ENCODE results near the gene WDPCP.
"Not testable (repeated sequence)": the region's sequence is repeated elsewhere in the genome, so short reads cannot be mapped to it uniquely, and the experiment has no call there.

WDPCP gene

DNA sequence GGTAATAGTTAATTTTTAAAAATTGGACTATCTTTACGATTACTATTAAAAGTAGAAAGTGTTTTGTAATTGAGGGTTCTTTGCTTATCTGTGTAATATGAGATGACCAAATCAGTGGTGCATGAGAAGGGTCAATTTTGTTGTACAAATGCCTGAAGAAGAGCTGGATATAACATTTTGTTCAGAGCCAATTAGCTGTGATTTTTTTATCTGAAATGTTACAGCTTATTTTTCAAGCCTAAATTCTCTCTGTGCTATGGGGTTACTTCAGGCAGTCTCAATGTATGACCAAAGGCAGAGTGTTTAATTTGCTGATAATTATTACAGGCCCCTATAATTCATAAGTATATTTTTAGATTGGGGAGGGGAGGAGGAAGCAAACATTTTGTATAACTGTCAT, 495.9 kb downstream of the WDPCP start:
- DNase-seq: no peak

GRCh38 chr2:63086687-63087086, 501.6 kb downstream of the WDPCP start:
- no peak for DNase-seq

GRCh38 chr2:63081404-63081803, 506.9 kb downstream of the WDPCP start:
- DNase-seq: no peak

DNA sequence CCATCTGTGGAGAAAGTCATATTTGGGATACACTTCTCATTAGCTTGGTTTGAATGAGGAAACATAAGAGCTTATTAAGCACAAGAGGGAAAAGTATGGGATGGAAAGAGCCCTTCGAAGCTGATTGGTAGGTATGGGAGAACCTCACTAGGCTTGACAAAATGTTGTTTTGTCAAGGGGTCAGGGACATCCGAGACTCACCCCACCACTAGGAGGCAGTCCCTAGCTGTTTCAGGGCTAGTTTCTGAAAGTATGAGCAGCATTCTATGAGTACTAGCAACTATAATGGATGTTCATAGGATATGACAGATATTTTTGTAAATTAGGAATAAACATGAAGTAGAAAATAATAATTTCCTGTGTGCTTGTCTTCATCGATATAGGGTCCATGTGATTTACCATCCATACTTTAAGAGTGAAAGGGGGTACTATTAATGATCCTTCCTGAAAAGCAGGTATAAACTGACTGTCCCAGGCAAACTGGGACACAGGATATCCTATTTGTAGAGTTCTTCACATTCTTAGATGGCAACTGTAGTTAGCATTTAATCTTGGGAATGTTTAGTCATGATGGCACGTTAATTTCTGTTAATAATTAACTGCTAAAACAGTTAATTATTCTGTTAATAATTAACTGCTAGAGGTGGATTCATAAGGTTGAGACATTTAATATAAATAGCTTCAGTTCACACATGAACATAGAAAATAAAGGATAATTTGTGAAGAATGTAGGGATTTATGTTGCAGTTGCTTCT, 509.2 kb downstream of the WDPCP start:
- no peak for DNase-seq

GRCh38 chr2:63074399-63074798, 513.9 kb downstream of the WDPCP start:
- not testable (repeated sequence) for DNase-seq

- DNase-seq: no peak
Measured at GRCh38 chr2:63073994-63074393, 514.3 kb downstream of the WDPCP start.

- DNase-seq: no peak
Measured at GRCh38 chr2:63071664-63072063, 516.6 kb downstream of the WDPCP start.

Data from NCI-H1092 (cell line).